Naive thymus-derived CD8-positive, alpha-beta T cell (primary cell): Measurements from ENCODE around the gene ZDHHC14. TPM values are rescaled to one million over a fixed set of nuclear protein-coding genes. Genes with fewer than 3 reads are reported as not detected.
"Not testable (repeated sequence)": the region's sequence is repeated elsewhere in the genome, so short reads cannot be mapped to it uniquely, and the experiment has no call there.

Source experiments
- ATAC-seq, 2 donors: fragments of 150-1000 bp; cut with Tn5 transposase in 1 of 2; sonication (Bioruptor Pico), chemical (Tn5 transposase) in 1 of 2; 1 replicate in 1 of 2; 2 replicates in 1 of 2; pipeline ENCODE4 v1.10.0; 2021; ENCODE audit warnings: mild to moderate bottlenecking in 2 of 2, moderate library complexity in 2 of 2
- POLR2A ChIA-PET: fragments of 350-600 bp; sonication (Branson Sonifier 250); formaldehyde crosslinking; loops from one replicate; lab custom pipeline; 2021; ENCODE audit warnings: antibody characterized with exemption; lab: Charles Lee
- DNase-seq, 10 donors: peaks; one replicate each; pipeline versions ENCODE4 v3.0.0 to v3.0.0-alpha.2; 2020 to 2022
- H3K27ac Mint-ChIP-seq, 10 donors: one replicate each; pipeline ENCODE4 v1.8.0; 2020 to 2022; ENCODE audit warnings: mild to moderate bottlenecking in 10 of 10, mixed read lengths in 10 of 10, moderate library complexity in 4 of 10, inconsistent platforms in 1 of 10
- H3K27me3 Mint-ChIP-seq, 5 donors: one replicate each; pipeline ENCODE4 v1.8.0; 2021 to 2022; ENCODE audit warnings: mixed read lengths in 5 of 5
- H3K36me3 Mint-ChIP-seq, 3 donors: one replicate each; pipeline ENCODE4 v1.8.0; 2020 to 2022; ENCODE audit warnings: mixed read lengths in 3 of 3, mild to moderate bottlenecking in 2 of 3, inconsistent platforms in 1 of 3
- H3K4me1 Mint-ChIP-seq, 4 donors: one replicate each; pipeline ENCODE4 v1.8.0; 2021 to 2022; ENCODE audit warnings: mixed read lengths in 4 of 4
- H3K4me3 Mint-ChIP-seq, 10 donors: one replicate each; pipeline ENCODE4 v1.8.0; 2020 to 2022; ENCODE audit warnings: mild to moderate bottlenecking in 10 of 10, mixed read lengths in 10 of 10, moderate library complexity in 6 of 10, inconsistent platforms in 1 of 10
- H3K9me3 Mint-ChIP-seq, 9 donors: one replicate each; pipeline ENCODE4 v1.8.0; 2020 to 2022; ENCODE audit warnings: mixed read lengths in 9 of 9, mild to moderate bottlenecking in 3 of 9, inconsistent platforms in 1 of 9, moderate library complexity in 1 of 9
- polyA plus RNA-seq, 3 donors: library from polyadenylated mRNA; unstranded; fragments of 300-500 nt; fragmentation: Illumina TruSeq; gene quantifications; one replicate each; pipeline ENCODE4 v1.2.3, GENCODE V29; 2021
- total RNA-seq, 8 experiments: library from RNA in 2 of 8; stranded (reverse) in 2 of 8; gene quantifications; one replicate each; pipeline ENCODE4 v1.2.3 and lab custom pipeline; 2021 to 2026

Gene ZDHHC14
- total and polyA plus RNA-seq, 5 experiments from 2014 or later = 0.09 to 1.9 (median 1.4) TPM

DNA sequence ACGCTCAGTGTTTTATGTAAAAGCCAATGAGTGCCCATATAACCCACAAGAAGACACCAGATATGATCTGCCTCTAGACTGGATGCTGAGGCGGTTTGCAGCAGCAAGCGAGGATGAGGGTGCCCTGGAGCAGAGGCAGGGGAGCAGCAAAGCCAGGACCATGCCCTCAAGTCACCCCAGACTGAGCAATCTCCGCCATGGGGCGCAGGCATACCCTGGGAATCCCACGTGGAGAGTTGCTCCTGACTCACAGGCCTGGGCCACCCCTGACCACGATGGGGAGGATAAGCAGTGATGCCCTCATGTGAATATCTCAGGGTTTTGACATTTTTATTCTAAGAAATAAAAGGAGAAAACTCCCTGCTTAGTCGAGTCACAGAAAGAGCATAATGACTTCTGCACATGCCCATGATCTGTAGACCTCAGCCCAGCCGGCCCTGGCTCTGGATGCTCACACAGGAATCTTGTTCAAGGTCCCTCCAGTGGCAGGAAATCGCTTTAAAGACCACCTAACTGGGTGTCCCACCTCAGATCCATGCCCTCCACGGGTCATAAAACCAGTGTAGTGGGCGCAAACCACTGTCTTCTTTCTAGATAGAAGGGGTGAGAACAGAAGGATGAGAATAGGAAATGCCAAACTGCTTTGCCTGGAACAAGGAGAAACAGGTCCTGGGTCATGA lies 303.8 kb downstream of the ZDHHC14 start:
- H3K27ac Mint-ChIP-seq = peak overlapping the region in 1 of 10 donors; percentile 52
- POLR2A ChIA-PET = no interaction called here
- DNase-seq = no peak
- H3K36me3 Mint-ChIP-seq = no peaks in the 10 kb centered on the region
- peaks cover 0 to 2% (median 0%) of the 10 kb centered on the region in 9 donors for H3K9me3 Mint-ChIP-seq
- ATAC-seq = peak in 1 of 2 donors; percentile 25
- H3K4me1 Mint-ChIP-seq = peaks cover 0 to 1% (median 0%) of the 10 kb centered on the region in 4 donors
- H3K27me3 Mint-ChIP-seq = no peaks in the 10 kb centered on the region
- no peak overlapping the region for H3K4me3 Mint-ChIP-seq

DNA sequence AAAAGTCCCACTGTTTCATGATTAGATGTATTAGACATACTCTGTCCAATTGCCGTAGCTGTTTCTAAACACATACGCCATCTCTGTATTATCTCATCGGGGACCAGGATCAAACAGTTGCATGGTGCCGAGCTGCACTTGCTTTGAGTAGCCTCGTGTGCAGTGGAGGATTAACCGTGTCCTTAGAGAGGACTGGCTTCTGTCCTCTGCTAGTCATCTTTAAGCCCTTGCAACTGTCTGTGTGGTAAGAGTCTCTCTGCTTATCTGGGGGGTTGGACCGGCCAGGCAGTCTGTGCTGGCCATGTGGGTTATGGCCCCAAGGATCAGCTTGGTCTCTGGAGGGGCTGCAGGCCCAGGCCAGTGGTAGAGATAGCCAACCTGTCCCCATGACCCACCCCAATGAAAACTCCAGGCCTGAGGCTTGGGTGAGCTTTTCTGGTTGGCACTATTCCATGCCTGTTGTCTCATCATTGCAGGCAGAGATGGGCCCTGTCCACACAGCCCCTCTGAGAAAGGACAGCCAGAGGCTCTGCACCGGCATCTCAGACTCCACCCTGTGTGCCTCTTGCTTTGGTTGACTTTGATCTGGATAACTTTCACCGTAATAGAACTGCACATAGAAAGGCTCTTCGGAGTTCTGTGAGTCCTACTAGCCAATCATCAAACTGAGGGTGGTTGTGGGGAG lies 304.7 kb downstream of the ZDHHC14 start:
- ATAC-seq (no peak), DNase-seq (no peak)
- POLR2A ChIA-PET = no interaction called here
- Mint-ChIP-seq H3K4me1 (peaks cover 0 to 1% (median 0%) of the 10 kb centered on the region in 4 donors), H3K27me3 (no peaks in the 10 kb centered on the region), H3K9me3 (peaks cover 0 to 2% (median 0%) of the 10 kb centered on the region in 9 donors), H3K27ac (peak overlapping the region in 1 of 10 donors; percentile 14), H3K36me3 (no peaks in the 10 kb centered on the region), H3K4me3 (no peak overlapping the region)

- Mint-ChIP-seq H3K9me3 (peaks cover 0 to 2% (median 0%) of the 10 kb centered on the region in 9 donors), H3K36me3 (no peaks in the 10 kb centered on the region), H3K4me1 (peaks cover 0 to 1% (median 0%) of the 10 kb centered on the region in 4 donors), H3K27me3 (no peaks in the 10 kb centered on the region), H3K27ac (peak overlapping the region in 1 of 10 donors; percentile 32), H3K4me3 (no peak overlapping the region)
- POLR2A ChIA-PET = no interaction called here
- no peak for DNase-seq
- no peak for ATAC-seq
Measured at GRCh38 chr6:157688275-157688959, 307.4 kb downstream of the ZDHHC14 start.

GRCh38 chr6:157688960-157689599 lies 308.1 kb downstream of the ZDHHC14 start:
- peaks cover 0 to 2% (median 0%) of the 10 kb centered on the region in 9 donors for H3K9me3 Mint-ChIP-seq
- POLR2A ChIA-PET = no interaction called here
- DNase-seq (no peak), ATAC-seq (no peak)
- H3K27me3 Mint-ChIP-seq = no peaks in the 10 kb centered on the region
- no peak overlapping the region for H3K4me3 Mint-ChIP-seq
- no peaks in the 10 kb centered on the region for H3K36me3 Mint-ChIP-seq
- H3K4me1 Mint-ChIP-seq = peaks cover 0 to 1% (median 0%) of the 10 kb centered on the region in 4 donors
- H3K27ac Mint-ChIP-seq = peak overlapping the region in 2 of 10 donors; percentile 30 to 32

DNA sequence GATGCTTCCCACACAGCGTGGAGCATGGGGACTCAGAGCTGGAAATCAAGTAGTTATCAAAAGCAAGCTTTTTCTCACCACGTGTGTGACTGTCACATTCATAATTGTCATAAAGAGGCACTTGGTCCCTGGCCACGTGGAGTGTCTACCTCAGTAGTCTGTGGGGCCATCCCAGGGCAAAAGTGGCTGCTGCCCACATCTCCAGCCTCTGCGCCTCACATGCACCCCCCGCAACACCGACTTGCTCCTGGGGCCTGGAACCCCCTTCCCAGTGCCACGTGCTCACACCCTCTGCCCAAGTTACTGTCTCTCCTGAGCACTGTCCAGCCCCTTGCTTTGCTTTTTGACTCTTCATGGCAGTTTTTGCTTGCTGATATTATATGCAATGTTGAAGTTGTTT lies 308.9 kb downstream of the ZDHHC14 start:
- ATAC-seq (no peak), DNase-seq (peak in 1 of 10 donors; percentile 21)
- no peaks in the 10 kb centered on the region for H3K4me1 Mint-ChIP-seq
- H3K9me3 Mint-ChIP-seq = peaks cover 0 to 2% (median 0%) of the 10 kb centered on the region in 9 donors
- H3K36me3 Mint-ChIP-seq = no peaks in the 10 kb centered on the region
- H3K27ac Mint-ChIP-seq = no peak overlapping the region
- POLR2A ChIA-PET = no interaction called here
- H3K4me3 Mint-ChIP-seq = no peak overlapping the region
- H3K27me3 Mint-ChIP-seq = no peaks in the 10 kb centered on the region

DNA sequence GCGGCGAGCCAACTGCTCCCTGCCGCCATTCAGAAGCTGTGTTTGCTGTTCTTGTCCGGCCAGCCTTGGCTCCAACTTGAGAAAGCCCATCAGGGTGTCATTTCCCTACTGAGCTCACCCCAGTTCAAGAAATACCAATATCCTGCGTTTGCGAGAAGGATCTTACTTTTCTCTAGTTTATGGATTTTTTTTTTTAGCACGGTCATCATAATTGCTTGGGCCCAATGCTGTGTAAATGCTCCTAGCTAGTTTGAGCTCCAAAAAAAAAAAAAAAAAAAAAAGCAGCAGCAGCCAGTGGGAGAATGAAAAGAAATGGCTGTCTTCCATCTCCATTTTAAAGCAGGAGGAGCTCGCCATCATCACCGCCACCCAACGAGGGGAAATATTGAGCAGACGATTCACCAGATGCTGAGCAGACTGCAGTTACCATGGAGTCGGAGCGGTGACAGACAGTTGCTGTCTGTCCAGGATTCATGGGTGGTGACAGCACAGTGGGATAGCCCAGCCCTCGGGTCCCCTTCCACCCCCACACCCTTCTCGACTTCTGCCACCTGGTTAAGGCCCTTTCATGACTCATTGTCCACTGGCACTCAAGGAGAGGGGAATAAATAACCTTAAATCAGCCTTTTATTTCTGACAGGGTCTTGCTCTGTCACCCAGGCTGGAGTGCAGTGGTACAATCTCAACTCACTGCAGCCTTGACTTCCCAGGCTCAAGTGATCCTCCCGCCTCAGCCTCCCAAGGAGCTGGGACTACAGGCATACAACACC lies 309.6 kb downstream of the ZDHHC14 start:
- POLR2A ChIA-PET = interaction anchor here (0.6 kb wide), 1 partner anchor 120 kb away, joined by 6 read pairs; no protein-coding TSS in a partner anchor
- H3K27me3 Mint-ChIP-seq = no peaks in the 10 kb centered on the region
- peak in 1 of 10 donors; percentile 31 for DNase-seq
- H3K27ac Mint-ChIP-seq = no peak overlapping the region
- H3K4me1 Mint-ChIP-seq = no peaks in the 10 kb centered on the region
- no peak overlapping the region for H3K4me3 Mint-ChIP-seq
- no peaks in the 10 kb centered on the region for H3K36me3 Mint-ChIP-seq
- H3K9me3 Mint-ChIP-seq = peaks cover 0 to 2% (median 0%) of the 10 kb centered on the region in 9 donors
- ATAC-seq = no peak

DNA sequence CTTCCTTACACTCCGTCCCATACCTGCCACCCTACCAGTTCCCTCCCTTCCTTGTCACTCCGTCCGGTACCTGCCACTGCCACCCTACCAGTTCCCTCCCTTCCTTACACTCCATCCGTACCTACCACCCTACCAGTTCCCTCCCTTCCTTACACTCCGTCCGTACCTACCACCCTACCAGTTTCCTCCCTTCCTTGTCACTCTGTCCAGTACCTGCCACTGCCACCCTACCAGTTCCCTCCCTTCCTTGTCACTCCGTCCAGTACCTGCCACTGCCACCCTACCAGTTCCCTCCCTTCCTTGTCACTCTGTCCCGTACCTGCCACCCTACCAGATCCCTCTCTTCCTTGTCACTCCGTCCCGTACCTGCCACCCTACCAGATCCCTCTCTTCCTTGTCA lies 310.6 kb downstream of the ZDHHC14 start:
- H3K27ac Mint-ChIP-seq, H3K4me3 Mint-ChIP-seq, H3K9me3 Mint-ChIP-seq, POLR2A ChIA-PET, ATAC-seq, H3K4me1 Mint-ChIP-seq, H3K27me3 Mint-ChIP-seq, H3K36me3 Mint-ChIP-seq: not testable (repeated sequence)
- DNase-seq = peak in 1 of 10 donors; percentile 27

- H3K9me3 Mint-ChIP-seq = peaks cover 2 to 13% (median 7%) of the 10 kb centered on the region in 9 donors
- DNase-seq = peak in 1 of 10 donors; percentile 56
Measured at GRCh38 chr6:157693867-157694266, 312.9 kb downstream of the ZDHHC14 start.

DNA sequence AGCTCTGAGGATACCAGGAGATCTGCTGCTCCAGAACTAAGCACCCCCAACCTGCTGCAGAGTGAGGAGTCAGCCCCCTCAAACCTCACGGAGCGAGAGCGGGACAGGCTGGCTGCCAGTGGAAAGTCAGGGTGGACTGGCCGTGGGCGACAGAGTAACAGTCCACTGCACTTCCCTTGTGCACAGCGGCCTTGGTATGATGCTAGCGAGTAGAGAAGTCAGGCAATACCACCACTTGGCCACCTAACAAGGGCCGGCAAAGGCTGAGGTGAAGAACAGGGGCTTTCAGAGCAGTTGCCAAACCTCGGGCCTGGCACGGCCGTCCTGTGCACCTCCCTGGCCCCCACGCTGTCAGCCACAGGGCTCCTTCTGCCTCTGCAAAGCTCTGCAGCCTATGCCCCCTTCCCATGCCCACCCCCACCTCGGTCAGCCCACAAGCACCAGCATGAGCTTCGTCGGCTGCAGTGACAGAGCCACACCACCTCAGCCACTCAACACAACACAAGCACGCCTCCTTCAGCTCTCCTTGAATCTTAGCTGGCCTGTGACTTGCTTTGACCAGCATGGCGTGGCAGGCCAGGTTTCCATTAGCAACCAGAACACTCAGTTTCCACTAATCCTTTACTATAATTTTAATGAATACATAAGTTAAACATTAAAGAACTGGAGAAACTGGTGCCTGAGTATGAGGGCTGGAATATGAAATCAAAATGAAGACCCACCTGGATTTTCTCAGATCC lies 314.5 kb downstream of the ZDHHC14 start:
- Mint-ChIP-seq H3K9me3 (peaks cover 2 to 13% (median 8%) of the 10 kb centered on the region in 9 donors), H3K27ac (no peak overlapping the region)
- peak in 1 of 10 donors; percentile 32 for DNase-seq

More at GRCh38 chr6:157693867-157694266, 312.9 kb downstream of the ZDHHC14 start:
- Mint-ChIP-seq H3K27me3 (no peaks in the 10 kb centered on the region), H3K4me3 (no peak overlapping the region), H3K4me1 (no peaks in the 10 kb centered on the region), H3K27ac (no peak overlapping the region), H3K36me3 (peaks cover 0 to 8% (median 4%) of the 10 kb centered on the region in 3 donors)
- no peak for ATAC-seq
- POLR2A ChIA-PET = no interaction called here

GRCh38 chr6:157699777-157700636 lies 319.0 kb downstream of the ZDHHC14 start:
- DNase-seq = peak in 1 of 10 donors; percentile 35
- H3K9me3 Mint-ChIP-seq = peaks cover 2 to 13% (median 8%) of the 10 kb centered on the region in 9 donors
- peaks cover 0 to 4% (median 0%) of the 10 kb centered on the region in 4 donors for H3K4me1 Mint-ChIP-seq
- peak overlapping the region in 1 of 10 donors; percentile 63 for H3K27ac Mint-ChIP-seq
- H3K4me3 Mint-ChIP-seq = no peak overlapping the region
- H3K27me3 Mint-ChIP-seq = no peaks in the 10 kb centered on the region
- ATAC-seq = no peak
- POLR2A ChIA-PET = no interaction called here
- peaks cover 0 to 10% (median 4%) of the 10 kb centered on the region in 3 donors for H3K36me3 Mint-ChIP-seq

More for the DNA sequence above, 314.5 kb downstream of the ZDHHC14 start:
- no peaks in the 10 kb centered on the region for H3K4me1 Mint-ChIP-seq
- no peak for ATAC-seq
- no peak overlapping the region for H3K4me3 Mint-ChIP-seq
- peaks cover 0 to 10% (median 4%) of the 10 kb centered on the region in 3 donors for H3K36me3 Mint-ChIP-seq
- H3K27me3 Mint-ChIP-seq = no peaks in the 10 kb centered on the region
- POLR2A ChIA-PET = no interaction called here
